B cell (primary cell): ENCODE data around the gene LOX. TPM values are rescaled to one million over a fixed set of nuclear protein-coding genes. Genes with fewer than 3 reads are reported as not detected.

ENCODE experiments used
- ATAC-seq: fragments of 200-7000 bp; cut with Tn5 transposase; one replicate; pipeline ENCODE4 v1.10.0; 2021; ENCODE audit warnings: low read depth, mild to moderate bottlenecking, moderate number of reproducible peaks, moderate library complexity
- CTCF ChIA-PET: fragments of 350-600 bp; sonication (Branson Sonifier 250); formaldehyde crosslinking; loops from one replicate; lab custom pipeline; 2021; ENCODE audit warnings: antibody characterized with exemption, inconsistent platforms; lab: Charles Lee
- POLR2A ChIA-PET: fragments of 350-600 bp; sonication (Branson Sonifier 250); formaldehyde crosslinking; loops from one replicate; lab custom pipeline; 2021; ENCODE audit warnings: antibody characterized with exemption; lab: Charles Lee
- DNase-seq: peaks from one replicate; pipeline ENCODE4 v3.0.0; 2013
- H2AFZ ChIP-seq: 2 replicates; pipeline ENCODE4 v1.6.1; 2012; ENCODE audit warnings: mild to moderate bottlenecking, low read depth, low read length; ENCODE audit not compliant: insufficient read depth, poor library complexity, severe bottlenecking
- H3K27ac ChIP-seq, 2 donors: 1 replicate in 1 of 2; 2 replicates in 1 of 2; pipeline ENCODE4 v1.5.1; 2012 to 2013; ENCODE audit warnings: low read length in 2 of 2, mild to moderate bottlenecking in 2 of 2, moderate library complexity in 1 of 2
- H3K27me3 ChIP-seq, 4 experiments: fragments of 200-600 bp in 1 of 4; sonication (generic) in 1 of 4; replicated peaks in 1 of 4; 1 replicate in 2 of 4; 2 replicates in 2 of 4; pipeline versions ENCODE4 v1.6.1 to v1.7.0; 2013 to 2016; ENCODE audit warnings: low read length in 3 of 4, mild to moderate bottlenecking in 2 of 4, mixed read lengths in 1 of 4, moderate library complexity in 1 of 4; ENCODE audit not compliant: insufficient read depth in 4 of 4, control insufficient read depth in 3 of 4; ENCODE audit errors: control extremely low read depth in 1 of 4
- H3K36me3 ChIP-seq, 2 experiments: replicated peaks in 1 of 2; 1 replicate in 1 of 2; 2 replicates in 1 of 2; pipeline versions ENCODE4 v1.6.1 to v1.7.1; 2013; ENCODE audit warnings: low read length in 1 of 2; ENCODE audit not compliant: insufficient read depth in 2 of 2, control insufficient read depth in 1 of 2; ENCODE audit errors: control extremely low read depth in 1 of 2, extremely low read depth in 1 of 2
- H3K4me1 ChIP-seq, 2 donors: fragments of 200-600 bp in 1 of 2; sonication (generic) in 1 of 2; 1 replicate in 1 of 2; 2 replicates in 1 of 2; pipeline versions ENCODE4 v1.5.1 to v1.6.1; 2013 to 2017; ENCODE audit warnings: low read length in 2 of 2; ENCODE audit not compliant: control insufficient read depth in 2 of 2, insufficient read depth in 2 of 2
- H3K4me2 ChIP-seq: replicated peaks from 2 replicates; pipeline ENCODE3; 2012; ENCODE audit warnings: mild to moderate bottlenecking, low read depth, low read length; ENCODE audit not compliant: poor library complexity, severe bottlenecking
- H3K4me3 ChIP-seq, 5 experiments: fragments of 200-600 bp in 1 of 5; sonication (generic) in 1 of 5; 1 replicate in 3 of 5; 2 replicates in 2 of 5; pipeline versions ENCODE4 v1.5.1 to v1.7.0; 2011 to 2016; ENCODE audit warnings: low read length in 4 of 5, mild to moderate bottlenecking in 4 of 5, low read depth in 2 of 5, control low read depth in 1 of 5, moderate library complexity in 1 of 5; ENCODE audit not compliant: insufficient read depth in 1 of 5; ENCODE audit errors: control extremely low read depth in 1 of 5, extremely low read depth in 1 of 5
- H3K79me2 ChIP-seq: fragments of 200-600 bp; sonication (generic); one replicate; pipeline ENCODE4 v1.6.0; 2016; ENCODE audit warnings: low read length; ENCODE audit not compliant: control insufficient read depth, insufficient read depth
- H3K9ac ChIP-seq: fragments of 200-600 bp; sonication (generic); 2 replicates; pipeline ENCODE4 v1.6.1; 2017; ENCODE audit warnings: mild to moderate bottlenecking, low read length, moderate library complexity
- H3K9me3 ChIP-seq, 3 donors: one replicate each; pipeline versions ENCODE4 v1.6.1 to v1.7.1; 2013; ENCODE audit warnings: low read length in 2 of 3; ENCODE audit not compliant: control insufficient read depth in 2 of 3, insufficient read depth in 1 of 3; ENCODE audit errors: control extremely low read depth in 1 of 3
- H4K20me1 ChIP-seq: 2 replicates; pipeline ENCODE4 v1.6.0; 2012; ENCODE audit warnings: mild to moderate bottlenecking, low read length; ENCODE audit not compliant: insufficient read depth, control insufficient read depth, poor library complexity, severe bottlenecking
- H3K27ac Mint-ChIP-seq: one replicate; pipeline ENCODE4 v1.8.0; 2021; ENCODE audit warnings: mixed read lengths
- H3K27me3 Mint-ChIP-seq: one replicate; pipeline ENCODE4 v1.8.0; 2021; ENCODE audit warnings: mixed read lengths
- H3K4me1 Mint-ChIP-seq: one replicate; pipeline ENCODE4 v1.8.0; 2021; ENCODE audit warnings: mixed read lengths
- H3K4me3 Mint-ChIP-seq: one replicate; pipeline ENCODE4 v1.8.0; 2021; ENCODE audit warnings: mixed read lengths
- H3K9me3 Mint-ChIP-seq: one replicate; pipeline ENCODE4 v1.8.0; 2022; ENCODE audit warnings: mixed read lengths; ENCODE audit not compliant: insufficient read depth
- EZH2 ChIP-seq: IDR thresholded peaks from 2 replicates; pipeline ENCODE4 v1.6.1; 2012; ENCODE audit warnings: borderline replicate concordance, low read depth, mild to moderate bottlenecking, moderate library complexity, low read length; ENCODE audit not compliant: insufficient read depth, poor library complexity, severe bottlenecking
- WGBS: methylation state at CpG from one replicate; pipeline ENCODE4 v1.1.5; 2013; ENCODE audit warnings: missing lambda C conversion rate; ENCODE audit not compliant: insufficient coverage; 5-methylcytosine and 5-hydroxymethylcytosine counted together
- intact Hi-C: fragments of 100-400 bp; cut with micrococcal nuclease; formaldehyde crosslinking; loops from one replicate; pipeline ENCODE4 v1.10.0; 2022
- polyA plus RNA-seq: library from polyadenylated mRNA; depleted of rRNA; stranded (reverse); fragments of >200 nt; gene quantifications from 2 replicates; pipeline ENCODE4 v1.2.3, GENCODE V29; 2012
- total RNA-seq, 2 donors: library from RNA; stranded (reverse); fragments of 120-200 nt in 1 of 2; gene quantifications; 1 replicate in 1 of 2; 2 replicates in 1 of 2; pipeline versions ENCODE4 v1.2.3 to v1.2.4, GENCODE V29; 2013 to 2022
- TF ChIP-seq, protein P1 (sequence below): fragments of 200-600 bp; IDR thresholded peaks from one replicate; pipeline ENCODE4 v1.8.0; 2022; ENCODE audit warnings: antibody characterized with exemption, mild to moderate bottlenecking

LOX gene
- total and polyA plus RNA-seq, 2 donors (not counting 1 experiment from before 2014, with no cell fraction given): not detected

DNA sequence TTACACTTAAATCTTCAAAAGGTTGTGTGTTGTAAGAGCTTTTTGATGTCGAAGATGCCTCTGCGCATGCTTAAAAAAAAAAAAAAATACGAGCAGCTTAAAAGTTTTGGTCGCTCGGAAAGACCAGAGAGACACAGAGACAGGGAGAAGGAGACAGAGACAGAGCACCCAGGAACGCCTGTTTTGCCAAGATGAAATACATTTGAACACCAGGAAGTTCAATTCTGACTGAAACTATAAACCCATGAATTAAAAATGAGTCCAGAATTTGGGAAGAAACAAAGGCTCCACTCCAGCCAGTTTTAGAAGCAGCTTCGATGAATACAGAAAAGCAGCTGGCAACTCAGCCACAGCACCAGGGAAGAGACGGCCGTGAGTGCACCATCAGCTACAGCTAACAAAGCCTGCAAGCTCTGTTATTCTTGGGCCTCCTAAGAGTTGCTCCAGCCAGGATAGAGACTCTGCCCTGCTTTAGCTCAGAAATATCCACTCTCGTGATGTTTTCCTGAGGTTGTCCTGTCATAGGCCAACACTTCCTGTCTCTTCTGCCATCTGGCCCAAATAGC is 48.8 kb upstream of the LOX start:
- no peaks in the 10 kb centered on the region for H3K9me3 Mint-ChIP-seq
- POLR2A ChIA-PET: no interaction called here
- WGBS: 60% methylated on average over 8 of the region's 10 CpGs

DNA sequence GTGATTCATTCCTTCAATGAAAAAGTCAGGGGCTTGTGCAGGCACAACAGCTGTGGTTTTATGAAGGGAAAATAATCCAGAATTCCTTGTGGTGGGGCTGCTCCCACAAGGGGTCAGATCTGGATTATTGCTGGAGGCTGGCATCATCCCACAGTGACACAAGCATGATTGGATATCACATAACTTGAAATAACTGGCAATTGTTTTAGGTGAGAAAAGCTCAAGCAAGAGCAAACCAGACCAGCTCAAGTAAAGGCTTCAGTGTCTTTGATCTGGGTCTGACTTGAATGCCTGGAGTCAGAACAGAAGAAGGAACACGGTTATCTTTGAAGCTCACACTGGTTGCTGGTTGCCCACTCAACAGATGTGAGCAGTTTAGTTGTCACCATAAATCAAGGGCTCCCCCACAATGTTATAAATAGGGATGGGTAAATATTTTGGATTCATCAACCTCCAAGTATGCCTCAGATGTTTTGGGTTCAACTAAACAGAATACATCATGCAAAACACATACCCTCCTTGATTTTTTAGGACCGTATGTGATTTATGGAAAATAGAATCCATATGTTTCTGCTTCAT is 48.2 kb upstream of the LOX start:
- ChIA-PET CTCF (no interaction called here), POLR2A (no interaction called here)
- Mint-ChIP-seq H3K9me3 (no peaks in the 10 kb centered on the region), H3K27me3 (peaks cover 9% of the 10 kb centered on the region), H3K27ac (no peak overlapping the region), H3K4me1 (no peaks in the 10 kb centered on the region), H3K4me3 (no peak overlapping the region)
- Histone ChIP-seq H3K9ac (no peak overlapping the region), H3K4me3 (no peak overlapping the region), H3K27ac (no peak overlapping the region), H2AFZ (no peak overlapping the region), H3K79me2 (no peaks in the 10 kb centered on the region), H3K4me2 (no peak overlapping the region), H3K4me1 (no peaks in the 10 kb centered on the region), H3K27me3 (no peaks in the 10 kb centered on the region), H3K9me3 (no peaks in the 10 kb centered on the region), H3K36me3 (no peaks in the 10 kb centered on the region), H4K20me1 (no peaks in the 10 kb centered on the region)
- TF ChIP-seq EZH2: no peak
- TF ChIP-seq, protein P1, sequence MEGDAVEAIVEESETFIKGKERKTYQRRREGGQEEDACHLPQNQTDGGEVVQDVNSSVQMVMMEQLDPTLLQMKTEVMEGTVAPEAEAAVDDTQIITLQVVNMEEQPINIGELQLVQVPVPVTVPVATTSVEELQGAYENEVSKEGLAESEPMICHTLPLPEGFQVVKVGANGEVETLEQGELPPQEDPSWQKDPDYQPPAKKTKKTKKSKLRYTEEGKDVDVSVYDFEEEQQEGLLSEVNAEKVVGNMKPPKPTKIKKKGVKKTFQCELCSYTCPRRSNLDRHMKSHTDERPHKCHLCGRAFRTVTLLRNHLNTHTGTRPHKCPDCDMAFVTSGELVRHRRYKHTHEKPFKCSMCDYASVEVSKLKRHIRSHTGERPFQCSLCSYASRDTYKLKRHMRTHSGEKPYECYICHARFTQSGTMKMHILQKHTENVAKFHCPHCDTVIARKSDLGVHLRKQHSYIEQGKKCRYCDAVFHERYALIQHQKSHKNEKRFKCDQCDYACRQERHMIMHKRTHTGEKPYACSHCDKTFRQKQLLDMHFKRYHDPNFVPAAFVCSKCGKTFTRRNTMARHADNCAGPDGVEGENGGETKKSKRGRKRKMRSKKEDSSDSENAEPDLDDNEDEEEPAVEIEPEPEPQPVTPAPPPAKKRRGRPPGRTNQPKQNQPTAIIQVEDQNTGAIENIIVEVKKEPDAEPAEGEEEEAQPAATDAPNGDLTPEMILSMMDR: no peak
- DNase-seq: no peak
- WGBS: no CpG with 5 or more reads among the region's 2 CpGs
- intact Hi-C loops: no loop called here
- ATAC-seq: no peak

More for the DNA sequence above, 48.8 kb upstream of the LOX start:
- no peaks in the 10 kb centered on the region for H3K4me1 Mint-ChIP-seq
- H3K36me3 ChIP-seq: no peaks in the 10 kb centered on the region
- no peaks in the 10 kb centered on the region for H3K9me3 ChIP-seq
- H3K4me3 ChIP-seq: no peak overlapping the region
- H3K27me3 ChIP-seq: no peaks in the 10 kb centered on the region
- H3K4me1 ChIP-seq: no peaks in the 10 kb centered on the region
- peaks cover 9% of the 10 kb centered on the region for H3K27me3 Mint-ChIP-seq
- TF ChIP-seq, protein P1: no peak
- TF ChIP-seq EZH2: no peak
- H3K27ac ChIP-seq: no peak overlapping the region
- H2AFZ ChIP-seq: no peak overlapping the region
- intact Hi-C loops: no loop called here
- H4K20me1 ChIP-seq: no peaks in the 10 kb centered on the region
- H3K79me2 ChIP-seq: no peaks in the 10 kb centered on the region
- CTCF ChIA-PET: no interaction called here
- H3K4me3 Mint-ChIP-seq: no peak overlapping the region
- H3K4me2 ChIP-seq: no peak overlapping the region
- no peak overlapping the region for H3K27ac Mint-ChIP-seq
- no peak overlapping the region for H3K9ac ChIP-seq
- DNase-seq (no peak), ATAC-seq (no peak)
